ENCODE results near the gene NAGPA. TPM values are rescaled to one million over a fixed set of nuclear protein-coding genes. Genes with fewer than 3 reads are reported as not detected.

Gene NAGPA
- total RNA-seq, 1 experiment from 2014 or later: 11.8 TPM

- no peak for DNase-seq (ENCODE audit: low read depth)
Observed at GRCh38 chr16:5027575-5028235, 6.0 kb downstream of the NAGPA start.

GRCh38 chr16:5027086-5027485, 6.6 kb downstream of the NAGPA start:
- no peak for DNase-seq (ENCODE audit: low read depth)

GRCh38 chr16:5026664-5027063, 7.1 kb downstream of the NAGPA start:
- DNase-seq (ENCODE audit: low read depth): no peak

GRCh38 chr16:5025171-5025632, 8.5 kb downstream of the NAGPA start:
- no peak for DNase-seq (ENCODE audit: low read depth)

GRCh38 chr16:5024632-5025031, 9.1 kb downstream of the NAGPA start:
- DNase-seq (ENCODE audit: low read depth): peak; percentile 17

- DNase-seq (ENCODE audit: low read depth): no peak
Observed at GRCh38 chr16:5022521-5022920, 11.2 kb downstream of the NAGPA start.

- DNase-seq (ENCODE audit: low read depth): no peak
Observed at GRCh38 chr16:5020551-5020950, 13.2 kb downstream of the NAGPA start.

GRCh38 chr16:5019775-5020174, 14.0 kb downstream of the NAGPA start:
- DNase-seq (ENCODE audit: low read depth): no peak

GRCh38 chr16:5018793-5019192, 14.9 kb downstream of the NAGPA start:
- DNase-seq (ENCODE audit: low read depth): no peak

- DNase-seq (ENCODE audit: low read depth): no peak
Observed at GRCh38 chr16:5017678-5017969, 16.1 kb downstream of the NAGPA start.

- no peak for DNase-seq (ENCODE audit: low read depth)
Observed at GRCh38 chr16:5016967-5017677, 16.6 kb downstream of the NAGPA start.

- DNase-seq (ENCODE audit: low read depth): no peak
Observed at GRCh38 chr16:5015887-5016286, 17.8 kb downstream of the NAGPA start.

- no peak for DNase-seq (ENCODE audit: low read depth)
Observed at GRCh38 chr16:5015351-5015750, 18.4 kb downstream of the NAGPA start.

GRCh38 chr16:5012887-5013286, 20.8 kb downstream of the NAGPA start:
- DNase-seq (ENCODE audit: low read depth): no peak

- DNase-seq (ENCODE audit: low read depth): no peak
Observed at GRCh38 chr16:5011637-5012036, 22.1 kb downstream of the NAGPA start.

- no peak for DNase-seq (ENCODE audit: low read depth)
Observed at GRCh38 chr16:5010576-5011329, 23.0 kb downstream of the NAGPA start.

GRCh38 chr16:5008311-5008731, 25.4 kb downstream of the NAGPA start:
- no peak for DNase-seq (ENCODE audit: low read depth)

GRCh38 chr16:5007256-5007655, 26.5 kb downstream of the NAGPA start:
- no peak for DNase-seq (ENCODE audit: low read depth)

GRCh38 chr16:5006348-5007193, 27.2 kb downstream of the NAGPA start:
- DNase-seq (ENCODE audit: low read depth): no peak

GRCh38 chr16:5005916-5006315, 27.8 kb downstream of the NAGPA start:
- DNase-seq (ENCODE audit: low read depth): no peak

GRCh38 chr16:5004311-5004710, 29.4 kb downstream of the NAGPA start:
- no peak for DNase-seq (ENCODE audit: low read depth)

- no peak for DNase-seq (ENCODE audit: low read depth)
Observed at GRCh38 chr16:5003828-5004227, 29.9 kb downstream of the NAGPA start.

Data from RPMI7951 (cell line).